GM21515 (cell line): ENCODE results near the gene TTYH3.

Experiments
- ATAC-seq: cut with Tn5 transposase; IDR thresholded peaks from one replicate; pipeline ENCODE4 v1.9.1; 2021; ENCODE audit not compliant: unreplicated experiment

Gene TTYH3

DNA sequence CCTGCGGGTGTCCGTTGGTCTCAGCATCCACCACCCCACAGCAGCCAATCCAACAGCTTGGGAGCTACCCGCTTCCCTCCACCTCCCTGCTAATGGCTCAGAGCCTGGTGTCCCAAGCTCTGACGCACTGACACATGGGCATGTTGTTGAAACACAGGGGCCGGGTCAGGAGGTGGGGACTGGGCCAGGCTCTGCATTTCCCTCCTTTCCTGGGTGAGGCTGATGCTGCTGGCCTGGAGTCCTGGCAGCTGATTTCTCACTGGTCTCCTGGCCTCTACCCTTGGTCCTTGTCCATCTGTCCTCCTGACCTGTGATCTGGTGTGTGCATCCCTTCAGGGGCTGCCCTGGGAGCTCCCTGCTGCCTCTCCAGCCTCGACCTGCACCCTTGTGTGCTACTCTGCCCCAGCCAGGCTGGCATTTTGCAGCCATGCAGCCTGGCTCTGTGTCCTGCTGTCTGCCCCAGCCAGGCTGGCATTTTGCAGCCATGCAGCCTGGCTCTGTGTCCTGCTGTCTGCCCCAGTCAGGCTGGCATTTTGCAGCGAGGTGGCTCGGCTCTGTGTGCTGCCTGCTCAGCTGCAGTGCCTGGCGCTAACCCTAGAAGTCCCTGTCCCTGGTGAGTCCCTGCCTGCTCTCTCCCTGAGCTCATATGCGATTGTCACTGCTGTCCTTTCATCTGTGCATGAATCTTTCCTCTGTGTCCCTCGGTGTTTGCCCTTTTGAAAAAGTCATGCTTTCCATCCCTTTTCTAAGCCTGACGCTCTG, 70.2 kb downstream of the TTYH3 start:
- ATAC-seq: no peak

DNA sequence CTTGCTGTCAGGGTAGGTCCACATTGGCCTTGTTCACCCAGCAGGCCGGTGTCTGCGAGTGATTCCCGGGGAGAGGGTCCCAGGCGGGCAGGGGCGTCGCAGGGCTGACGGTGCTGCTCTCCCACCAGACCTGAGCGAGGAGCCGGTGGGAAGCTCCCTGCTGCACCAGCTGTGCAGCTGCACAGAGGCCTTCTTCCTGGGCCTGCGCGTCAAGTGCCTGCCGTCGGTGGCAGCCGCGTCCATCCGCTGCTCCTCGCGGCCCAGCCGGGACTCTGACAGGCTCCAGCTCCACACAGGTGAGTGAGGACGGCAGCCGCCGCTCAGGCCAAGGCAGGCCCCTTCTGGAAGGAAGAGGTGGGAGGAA, 70.8 kb downstream of the TTYH3 start:
- ATAC-seq: no peak

DNA sequence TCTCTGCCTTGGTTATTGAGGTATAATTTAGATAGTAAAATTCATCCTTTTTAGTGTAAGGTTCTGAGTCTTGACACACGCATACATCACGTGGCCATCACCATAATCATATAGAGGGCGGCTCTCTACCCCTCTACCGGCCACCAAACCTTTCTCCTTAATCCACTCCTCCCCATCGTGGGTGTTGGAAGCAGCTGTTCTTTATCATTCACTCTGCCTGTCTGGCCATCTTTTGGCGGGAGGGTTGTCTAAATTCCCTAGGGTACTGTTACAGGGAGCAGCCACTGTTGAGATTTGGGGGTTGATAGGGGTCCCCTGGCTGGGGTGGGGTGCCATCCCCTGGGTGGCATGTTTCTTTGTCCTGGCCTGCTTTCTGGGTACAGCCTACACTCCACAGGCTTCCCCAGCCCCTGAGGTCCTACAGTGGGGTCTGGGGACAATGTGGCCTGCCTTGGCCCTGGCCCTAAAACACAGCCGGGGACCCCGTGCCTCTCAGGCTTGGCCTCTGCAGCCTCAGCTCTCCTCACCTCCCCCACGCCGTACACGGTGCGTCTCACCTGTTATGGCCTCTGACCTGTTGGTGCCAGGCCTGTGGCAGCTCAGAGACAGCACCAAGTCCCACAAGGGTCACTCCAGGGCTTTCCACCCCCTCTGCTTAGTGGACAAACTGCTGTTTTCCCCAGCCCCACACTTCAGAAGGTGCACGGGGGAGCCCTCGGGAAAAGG, 73.7 kb downstream of the TTYH3 start:
- ATAC-seq: no peak

DNA sequence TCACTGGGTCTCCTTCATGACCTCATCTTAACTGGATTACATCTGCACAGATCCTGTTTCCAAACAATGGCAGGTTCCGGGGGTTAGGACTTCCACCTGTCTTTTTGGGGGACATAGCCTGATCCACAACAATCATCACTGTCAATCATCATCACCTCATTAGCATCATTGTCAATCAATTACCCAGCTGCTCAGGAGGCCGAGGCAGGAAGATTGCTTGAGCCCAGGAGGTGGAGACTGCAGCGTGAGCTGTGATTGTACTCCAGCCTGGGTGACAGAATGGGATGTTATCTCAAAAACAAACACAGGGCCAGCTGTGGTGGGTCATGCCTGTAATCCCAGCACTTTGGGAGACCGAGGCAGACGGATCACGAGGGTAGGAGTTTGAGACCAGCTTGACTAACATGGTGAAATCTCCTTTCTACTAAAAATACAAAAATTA, 74.9 kb downstream of the TTYH3 start:
- ATAC-seq: no peak

DNA sequence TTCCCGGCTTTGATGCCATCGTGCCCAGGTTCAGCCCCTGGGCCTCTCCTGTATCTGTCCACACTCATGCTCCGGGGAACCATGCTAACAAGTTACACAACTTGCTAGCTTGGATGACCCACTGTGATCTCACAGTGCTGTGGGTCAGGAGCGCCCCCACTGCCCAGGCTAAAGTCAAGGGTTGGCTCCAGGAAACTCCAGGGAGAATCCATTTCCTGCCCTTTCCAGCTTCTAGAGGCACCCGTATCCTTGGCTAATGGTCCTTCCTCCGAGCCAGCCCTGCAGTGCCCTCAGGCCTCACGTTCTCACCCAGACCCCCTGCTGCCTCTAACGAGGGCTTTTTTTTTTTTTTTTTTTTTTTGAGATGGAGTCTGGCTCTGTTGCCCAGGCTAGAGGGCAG, 75.7 kb downstream of the TTYH3 start:
- ATAC-seq: no peak

DNA sequence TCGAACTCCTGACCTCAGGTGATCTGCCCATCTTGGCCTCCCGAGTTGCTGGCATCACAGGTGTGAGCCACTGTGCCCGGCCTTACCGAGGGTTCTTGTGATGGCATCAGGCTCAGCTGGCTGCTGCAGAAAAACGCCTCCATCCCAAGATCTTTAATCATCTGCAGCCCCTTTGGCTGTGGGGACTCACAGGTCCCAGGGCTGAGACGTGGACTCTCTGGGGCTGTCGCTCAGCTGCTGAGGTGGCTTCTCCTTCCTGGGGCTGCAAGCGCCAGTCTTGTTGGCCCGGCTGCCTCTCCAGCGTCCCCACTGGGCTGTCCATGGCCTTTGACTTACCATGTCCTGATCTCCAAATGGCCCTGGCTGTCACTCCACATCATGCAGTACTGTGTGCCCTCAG, 76.3 kb downstream of the TTYH3 start:
- no peak for ATAC-seq

DNA sequence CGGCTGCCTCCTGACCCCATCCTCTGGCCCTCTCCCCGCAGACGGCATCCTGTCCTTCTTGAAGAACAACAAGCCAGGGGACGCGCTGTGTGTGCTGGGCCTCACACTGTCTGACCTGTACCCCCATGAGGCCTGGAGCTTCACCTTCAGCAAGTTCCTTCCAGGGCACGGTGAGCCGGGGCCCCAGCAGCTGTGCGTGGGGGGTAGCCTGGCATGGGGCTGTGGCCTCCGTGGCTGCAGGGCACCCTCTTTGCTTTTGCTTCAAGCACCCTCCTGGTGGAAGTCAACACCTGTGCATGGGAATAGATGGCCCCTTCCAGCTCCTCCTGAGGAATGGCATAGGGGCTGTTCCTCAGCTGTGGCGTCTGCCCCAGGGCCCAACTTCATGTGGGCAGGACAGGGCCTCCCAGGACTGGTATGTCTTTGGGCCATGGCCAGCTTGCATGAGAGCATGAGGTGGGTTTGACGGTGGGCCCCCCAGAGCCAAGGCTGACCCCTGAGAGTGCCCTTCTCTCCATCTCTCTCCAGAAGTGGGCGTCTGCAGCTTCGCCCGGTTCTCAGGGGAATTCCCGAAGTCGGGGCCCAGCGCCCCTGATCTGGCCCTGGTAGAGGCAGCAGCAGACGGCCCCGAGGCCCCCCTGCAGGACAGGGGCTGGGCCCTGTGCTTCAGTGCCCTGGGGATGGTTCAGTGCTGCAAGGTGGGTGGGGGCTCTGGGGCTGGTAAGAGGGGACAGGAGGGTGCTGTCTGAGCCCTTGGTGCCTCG, 76.9 kb downstream of the TTYH3 start:
- no peak for ATAC-seq

DNA sequence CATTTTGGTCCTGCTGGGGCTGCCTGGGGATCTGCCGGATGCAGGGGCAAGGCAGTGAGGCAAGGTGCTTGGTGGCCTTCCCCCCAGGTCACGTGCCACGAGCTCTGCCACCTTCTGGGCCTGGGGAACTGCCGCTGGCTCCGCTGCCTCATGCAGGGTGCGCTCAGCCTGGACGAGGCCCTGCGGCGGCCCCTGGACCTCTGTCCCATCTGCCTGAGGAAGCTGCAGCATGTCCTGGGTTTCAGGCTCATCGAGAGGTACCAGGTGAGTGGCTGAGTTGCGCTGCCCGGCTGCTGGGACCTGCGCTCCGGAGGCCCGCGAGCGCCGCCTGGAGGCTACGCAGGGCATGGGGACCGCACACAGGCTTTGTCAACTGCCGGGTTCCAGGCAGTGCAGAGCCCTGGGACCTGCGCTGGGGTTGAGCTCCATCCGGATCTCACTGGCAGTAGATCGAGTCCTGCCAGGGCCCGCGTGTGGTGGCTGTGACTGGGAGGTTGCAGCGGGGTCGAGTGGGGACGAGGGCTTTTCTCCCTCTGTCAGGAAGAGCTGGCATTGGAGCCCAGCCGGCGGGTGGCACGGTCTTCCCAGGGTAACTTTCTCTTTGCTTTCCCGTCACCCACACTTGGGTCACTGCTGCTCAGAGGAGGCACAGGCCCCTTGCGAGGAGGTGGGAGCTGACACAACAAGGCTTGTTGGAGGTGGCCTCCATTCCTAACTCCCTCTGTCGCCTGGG, 77.9 kb downstream of the TTYH3 start:
- ATAC-seq: peak; percentile 84

DNA sequence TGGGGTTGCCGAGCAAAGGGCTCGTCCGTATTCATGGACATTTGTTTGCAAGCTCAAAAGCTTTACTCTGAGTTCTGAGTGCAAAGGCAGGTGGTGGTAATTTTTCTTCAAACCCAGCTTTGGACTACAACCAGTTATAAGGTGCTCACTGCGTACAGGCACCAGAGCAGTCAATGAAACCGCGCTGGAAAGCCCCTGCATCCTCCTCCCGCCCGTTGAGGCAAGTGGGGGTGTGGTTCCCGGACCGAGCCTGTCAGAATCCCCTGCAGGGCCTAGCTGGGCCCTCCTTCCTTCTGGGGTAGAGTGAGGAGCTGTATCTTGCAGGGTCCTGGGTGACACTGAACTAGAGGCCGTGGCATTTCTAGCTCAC, 78.5 kb downstream of the TTYH3 start:
- ATAC-seq: peak; percentile 46

DNA sequence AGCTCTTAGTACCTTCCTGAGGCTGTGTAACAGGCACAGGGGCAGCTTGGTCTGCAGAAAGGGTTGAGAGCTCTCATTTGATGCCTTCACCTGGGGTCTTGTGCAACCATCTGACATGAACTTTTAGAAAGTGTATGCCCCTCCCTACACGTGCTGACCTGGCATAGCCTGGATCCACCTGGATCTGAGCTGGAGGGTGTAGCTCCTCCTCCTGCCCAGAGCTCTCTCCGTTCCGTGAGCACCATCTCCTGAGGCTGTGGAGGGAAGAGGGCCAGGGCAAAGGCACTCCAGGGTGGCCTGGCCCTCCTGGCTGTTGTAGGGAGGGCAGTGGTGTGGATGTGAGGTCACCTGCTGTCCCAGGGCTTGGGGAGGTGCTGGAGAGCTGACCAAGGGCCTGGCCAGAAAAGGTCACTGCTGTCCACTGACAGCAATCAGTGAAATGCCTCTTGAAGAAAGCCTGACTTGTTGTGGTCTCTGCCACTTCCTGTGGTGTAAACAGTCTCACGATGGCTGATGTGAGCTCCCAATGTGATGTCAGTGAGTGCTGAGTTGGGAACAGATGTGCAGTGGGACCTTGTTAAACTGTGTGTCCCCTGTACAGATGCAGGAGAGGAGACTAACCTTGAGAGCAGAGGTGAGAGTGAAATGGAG, 79.2 kb downstream of the TTYH3 start:
- no peak for ATAC-seq

DNA sequence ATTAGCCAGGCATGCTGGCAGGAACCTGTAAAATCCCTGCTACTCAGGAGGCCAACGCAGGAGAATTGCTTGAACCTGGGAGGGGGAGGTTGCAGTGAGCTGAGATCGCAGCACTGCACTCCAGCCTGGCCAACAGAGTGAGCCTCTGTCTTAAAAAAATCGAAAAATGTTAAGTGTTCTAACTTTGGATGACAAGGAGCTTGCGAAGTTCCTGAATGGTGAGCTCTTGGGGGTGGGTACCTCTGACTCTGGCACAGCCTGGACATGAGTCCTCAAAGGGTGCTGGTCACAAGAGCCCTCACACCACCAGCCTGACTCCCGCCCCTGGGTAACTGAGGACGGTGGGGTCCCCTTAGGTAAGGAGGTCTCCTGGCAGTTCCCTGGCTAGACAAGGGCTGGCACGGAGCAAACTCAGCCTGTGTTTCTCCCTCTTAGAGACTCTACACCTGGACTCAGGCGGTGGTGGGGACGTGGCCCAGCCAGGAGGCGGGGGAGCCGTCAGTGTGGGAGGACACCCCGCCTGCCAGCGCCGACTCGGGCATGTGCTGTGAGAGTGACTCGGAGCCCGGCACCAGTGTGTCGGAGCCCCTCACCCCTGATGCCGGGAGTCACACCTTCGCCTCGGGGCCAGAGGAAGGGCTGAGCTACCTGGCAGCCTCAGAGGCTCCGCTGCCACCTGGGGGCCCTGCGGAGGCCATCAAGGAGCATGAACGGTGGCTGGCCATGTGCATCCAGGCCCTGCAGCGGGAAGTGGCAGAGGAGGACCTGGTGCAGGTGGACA, 80.3 kb downstream of the TTYH3 start:
- ATAC-seq: no peak

DNA sequence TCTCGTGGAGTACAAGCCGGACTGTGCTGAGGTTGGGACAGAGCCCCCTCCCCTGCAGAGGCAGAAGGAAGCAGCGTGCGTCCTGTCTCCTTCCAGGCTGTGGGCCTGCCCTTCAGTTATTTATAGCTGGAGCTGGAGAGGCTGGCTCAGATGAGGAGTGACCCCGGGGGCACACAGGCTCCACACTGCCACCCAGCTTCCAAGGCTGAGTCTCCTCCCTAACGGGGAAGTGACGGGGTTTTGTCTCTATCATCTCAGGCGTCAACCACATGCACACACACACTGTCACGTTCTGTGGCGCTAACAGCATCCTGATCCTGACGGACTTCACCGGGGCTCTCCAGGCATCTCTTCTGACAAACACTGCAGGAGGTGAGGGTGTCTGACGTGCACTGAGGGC, 81.6 kb downstream of the TTYH3 start:
- no peak for ATAC-seq

DNA sequence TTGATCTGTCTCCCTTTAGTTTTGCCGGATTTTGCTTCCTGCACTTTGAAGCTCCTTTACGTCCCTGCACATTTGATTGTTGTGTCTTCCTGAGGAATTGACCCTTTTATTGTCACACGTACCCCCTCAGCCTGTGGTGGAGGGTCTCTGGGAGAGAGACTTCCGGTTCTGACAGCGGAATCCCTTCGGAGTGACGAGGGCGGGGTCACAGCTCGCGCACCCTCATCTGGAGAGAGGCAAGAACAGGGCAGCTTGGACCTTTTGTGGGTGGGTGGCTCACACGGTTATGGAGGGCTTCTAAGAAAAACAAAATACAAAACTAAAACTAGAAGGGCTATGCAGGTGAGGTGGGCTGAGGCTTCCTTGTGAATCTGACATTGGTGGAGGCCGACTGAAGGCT, 82.2 kb downstream of the TTYH3 start:
- no peak for ATAC-seq
